Fibroblast of lung (primary cell): ENCODE measurements around the gene JUNB.

Experiments
- CTCF ChIP-seq, 2 donors: IDR thresholded peaks in 1 of 2; conservative IDR thresholded peaks in 1 of 2; 1 replicate in 1 of 2; 2 replicates in 1 of 2; pipeline ENCODE4 v1.5.1; 2011 to 2012; ENCODE audit warnings: low read length in 2 of 2, control low read depth in 1 of 2, inconsistent platforms in 1 of 2, low read depth in 1 of 2, mild to moderate bottlenecking in 1 of 2
- EZH2 ChIP-seq: IDR thresholded peaks from 2 replicates; pipeline ENCODE4 v1.5.1; 2012; ENCODE audit warnings: low read length, control low read depth, mild to moderate bottlenecking; ENCODE audit errors: missing control alignments

GRCh38 chr19:12793290-12794195 is 2.3 kb downstream of the JUNB start:
- TF ChIP-seq CTCF (conservative IDR thresholded peaks at IDR 0.05 in 1 of 2, IDR thresholded peaks at IDR 0.05 in 1 of 2; ENCODE audit: low read depth in 1 of 2, low read length in 2 of 2) (no peak), EZH2 (no peak)
